Activated T-cell treated with anti-CD3 and anti-CD28 coated beads, Interleukin-2, amount 50 U/mL, for 24 hours (primary cell): ENCODE data around the gene PTPRG.

Experiments used
- DNase-seq: peaks from one replicate; pipeline ENCODE4 v3.0.0-alpha.2; 2020
- H3K27ac Mint-ChIP-seq: 2 replicates; pipeline ENCODE4 v1.8.0; 2020; ENCODE audit warnings: mild to moderate bottlenecking, mixed read lengths
- H3K27me3 Mint-ChIP-seq: 2 replicates; pipeline ENCODE4 v1.8.0; 2020; ENCODE audit warnings: mixed read lengths
- H3K36me3 Mint-ChIP-seq: 2 replicates; pipeline ENCODE4 v1.8.0; 2020; ENCODE audit warnings: low read depth, mixed read lengths
- H3K4me1 Mint-ChIP-seq: 2 replicates; pipeline ENCODE4 v1.8.0; 2020; ENCODE audit warnings: low read depth, mixed read lengths
- H3K4me3 Mint-ChIP-seq: 2 replicates; pipeline ENCODE4 v1.8.0; 2020; ENCODE audit warnings: mild to moderate bottlenecking, moderate library complexity, mixed read lengths
- H3K9me3 Mint-ChIP-seq: 2 replicates; pipeline ENCODE4 v1.8.0; 2020; ENCODE audit warnings: mixed read lengths

The PTPRG gene

DNA sequence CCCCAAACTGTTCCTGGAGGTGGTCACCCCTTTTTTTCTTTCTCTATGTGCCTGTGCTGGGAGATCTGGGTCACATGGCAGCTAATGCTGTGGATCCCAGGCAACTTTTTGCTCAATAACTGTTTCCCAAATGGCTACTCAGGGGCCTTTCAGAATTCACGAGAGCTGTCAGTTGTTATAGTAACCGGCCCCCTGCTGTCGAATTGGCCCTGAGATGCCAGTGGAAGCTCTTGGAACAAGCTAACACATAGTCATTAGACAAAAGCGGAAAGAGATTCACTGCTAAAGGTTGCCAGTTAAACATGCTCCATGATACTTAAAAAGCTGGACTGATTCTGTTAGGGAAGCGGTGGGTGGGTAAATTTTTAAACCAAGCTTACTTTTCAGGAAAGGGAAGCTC is 667.8 kb downstream of the PTPRG start:
- DNase-seq, result no peak
- Mint-ChIP-seq H3K27ac (no peak overlapping the region), H3K36me3 (no peaks in the 10 kb centered on the region), H3K9me3 (no peaks in the 10 kb centered on the region), H3K4me3 (no peak overlapping the region), H3K27me3 (peaks cover 15% of the 10 kb centered on the region), H3K4me1 (no peaks in the 10 kb centered on the region)

DNA sequence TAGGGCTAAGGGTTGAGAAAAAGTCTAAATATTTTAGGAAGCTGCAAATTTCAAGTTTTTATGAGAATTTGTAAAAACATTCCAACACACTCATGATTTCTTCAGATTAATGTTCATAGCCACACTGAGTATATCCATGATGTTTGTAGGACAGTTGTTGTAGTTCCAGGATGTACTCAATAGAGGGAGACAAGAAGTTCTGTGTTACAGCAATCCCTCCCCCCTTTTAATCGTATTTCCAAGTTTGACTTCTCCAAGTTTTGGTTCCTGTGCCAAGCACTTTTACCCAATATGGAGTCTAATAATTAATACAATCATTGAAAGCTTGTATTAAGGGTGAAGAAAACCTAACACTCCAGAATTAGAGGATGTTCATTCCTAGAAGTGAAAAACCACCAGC is 668.5 kb downstream of the PTPRG start:
- H3K27me3 Mint-ChIP-seq, result peaks cover 15% of the 10 kb centered on the region
- no peak overlapping the region for H3K4me3 Mint-ChIP-seq
- no peak overlapping the region for H3K27ac Mint-ChIP-seq
- no peaks in the 10 kb centered on the region for H3K9me3 Mint-ChIP-seq
- no peaks in the 10 kb centered on the region for H3K4me1 Mint-ChIP-seq
- no peaks in the 10 kb centered on the region for H3K36me3 Mint-ChIP-seq
- DNase-seq, result no peak

DNA sequence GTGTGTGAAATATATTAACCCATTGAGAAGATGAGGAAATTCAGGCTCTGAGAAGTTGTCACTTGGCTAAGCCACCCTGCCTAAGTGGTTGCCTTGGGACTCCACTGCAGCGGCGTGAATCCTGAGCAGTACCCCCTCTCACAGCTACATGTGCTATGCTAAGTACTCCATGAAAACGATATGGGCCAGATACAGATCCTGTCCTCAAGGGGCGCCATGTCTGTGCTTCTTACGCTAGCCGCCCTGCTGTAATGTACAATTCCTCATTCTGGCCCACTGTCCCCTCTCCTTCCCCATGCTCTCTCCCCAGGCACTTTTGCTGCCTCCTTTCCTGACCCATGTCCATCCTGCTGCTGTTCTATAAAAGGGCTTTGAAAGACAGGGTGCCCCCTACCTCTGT is 671.7 kb downstream of the PTPRG start:
- no peak overlapping the region for H3K27ac Mint-ChIP-seq
- no peak overlapping the region for H3K4me3 Mint-ChIP-seq
- H3K9me3 Mint-ChIP-seq, result no peaks in the 10 kb centered on the region
- H3K4me1 Mint-ChIP-seq, result no peaks in the 10 kb centered on the region
- DNase-seq, result no peak
- H3K36me3 Mint-ChIP-seq, result no peaks in the 10 kb centered on the region
- H3K27me3 Mint-ChIP-seq, result peaks cover 11% of the 10 kb centered on the region

DNA sequence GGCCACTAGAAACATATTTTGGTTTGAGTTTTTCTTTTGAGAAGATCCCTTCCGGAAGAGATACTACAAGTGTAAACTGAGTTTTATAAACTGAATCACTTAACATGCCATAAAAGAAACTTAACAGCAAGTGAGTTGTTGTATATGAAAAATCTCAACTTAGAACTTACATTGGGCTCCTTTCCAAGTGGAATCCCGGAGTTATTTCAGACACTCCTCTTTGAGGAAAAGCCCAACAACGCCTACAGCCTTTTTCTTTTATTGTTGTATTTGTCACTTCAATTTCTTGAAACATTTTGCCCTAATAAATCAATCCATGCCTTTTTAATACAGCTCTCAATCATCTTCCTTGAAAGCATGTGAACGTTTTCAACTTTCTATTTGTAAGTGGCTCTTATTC is 674.6 kb downstream of the PTPRG start:
- no peaks in the 10 kb centered on the region for H3K36me3 Mint-ChIP-seq

DNA sequence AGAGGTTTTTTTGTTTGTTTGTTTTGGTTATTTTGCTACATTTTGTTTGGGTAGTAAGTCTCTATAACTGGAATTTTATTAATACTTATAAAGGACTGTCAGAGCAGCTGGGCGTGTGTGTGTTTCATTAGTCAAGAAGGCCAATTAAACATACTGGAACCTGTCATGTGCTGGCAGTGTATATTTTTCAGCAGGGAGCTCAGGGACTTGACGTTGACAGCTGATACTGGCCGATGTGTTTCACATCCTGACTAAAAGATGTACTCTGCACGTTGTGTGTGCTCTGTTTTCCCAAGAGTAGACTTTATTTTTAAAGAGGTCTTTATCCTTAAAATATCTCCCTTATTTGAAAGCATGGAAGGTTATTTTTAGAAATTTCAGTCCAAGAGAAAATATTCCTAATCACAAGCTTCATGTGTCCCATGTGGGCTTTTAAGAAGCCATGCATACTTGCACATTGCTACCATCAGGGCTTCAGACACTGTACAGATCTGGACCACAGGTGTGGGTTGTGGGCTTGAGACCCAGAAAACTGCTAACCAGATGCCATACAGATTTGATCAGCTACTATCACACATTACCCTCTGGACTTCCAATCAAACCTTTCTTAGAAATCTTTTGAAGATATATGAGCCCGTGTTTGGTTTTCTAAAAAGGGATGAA is 676.0 kb downstream of the PTPRG start:
- Mint-ChIP-seq H3K4me1 (no peaks in the 10 kb centered on the region), H3K27ac (no peak overlapping the region), H3K36me3 (no peaks in the 10 kb centered on the region), H3K27me3 (peaks cover 12% of the 10 kb centered on the region), H3K9me3 (no peaks in the 10 kb centered on the region), H3K4me3 (no peak overlapping the region)
- no peak for DNase-seq

More for the DNA sequence above, 674.6 kb downstream of the PTPRG start:
- no peaks in the 10 kb centered on the region for H3K9me3 Mint-ChIP-seq
- no peaks in the 10 kb centered on the region for H3K4me1 Mint-ChIP-seq
- H3K27ac Mint-ChIP-seq, result no peak overlapping the region
- peaks cover 14% of the 10 kb centered on the region for H3K27me3 Mint-ChIP-seq
- H3K4me3 Mint-ChIP-seq, result no peak overlapping the region
- no peak for DNase-seq

DNA sequence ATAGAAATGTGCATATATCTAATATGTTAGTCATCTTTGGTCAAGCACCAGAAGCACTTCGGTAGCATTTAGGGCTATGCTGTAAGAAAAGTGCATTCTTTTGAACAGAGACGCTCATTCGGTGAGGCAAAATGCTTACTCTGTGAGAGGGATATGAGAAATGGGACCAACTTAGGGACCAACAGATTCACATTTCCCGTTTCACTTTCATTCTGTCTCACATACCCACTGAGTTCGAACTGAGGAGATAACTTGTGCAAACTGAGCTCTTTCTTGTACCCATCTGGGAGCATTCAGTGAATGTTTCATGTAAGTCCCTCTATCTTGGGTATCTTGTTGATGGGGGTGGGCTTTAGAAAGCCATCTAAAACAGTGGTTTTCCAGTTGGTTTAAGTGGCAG is 676.6 kb downstream of the PTPRG start:
- Mint-ChIP-seq H3K27ac (no peak overlapping the region), H3K36me3 (no peaks in the 10 kb centered on the region), H3K9me3 (no peaks in the 10 kb centered on the region), H3K4me1 (no peaks in the 10 kb centered on the region), H3K4me3 (no peak overlapping the region), H3K27me3 (peaks cover 13% of the 10 kb centered on the region)
- no peak for DNase-seq

DNA sequence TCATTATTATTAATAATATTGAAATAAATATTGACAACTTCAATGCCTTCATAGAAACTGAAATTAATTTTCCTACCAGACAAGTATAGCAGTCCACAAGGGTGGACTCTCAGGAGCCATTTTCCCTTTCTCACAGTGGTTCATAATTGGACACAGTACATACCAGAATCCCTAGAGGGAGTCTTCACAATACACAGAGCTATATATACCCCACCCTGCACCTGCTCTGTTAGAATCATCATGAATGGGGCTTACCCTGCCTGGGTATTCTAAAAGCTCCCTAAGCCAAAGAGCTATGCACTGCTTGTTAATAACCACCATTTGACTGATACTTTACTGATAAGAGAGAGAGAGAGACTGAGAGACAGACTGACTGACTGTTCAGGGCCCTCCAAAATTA is 677.1 kb downstream of the PTPRG start:
- peaks cover 13% of the 10 kb centered on the region for H3K27me3 Mint-ChIP-seq
- no peaks in the 10 kb centered on the region for H3K9me3 Mint-ChIP-seq
- H3K27ac Mint-ChIP-seq, result no peak overlapping the region
- DNase-seq, result no peak
- no peak overlapping the region for H3K4me3 Mint-ChIP-seq
- no peaks in the 10 kb centered on the region for H3K4me1 Mint-ChIP-seq
- H3K36me3 Mint-ChIP-seq, result no peaks in the 10 kb centered on the region

DNA sequence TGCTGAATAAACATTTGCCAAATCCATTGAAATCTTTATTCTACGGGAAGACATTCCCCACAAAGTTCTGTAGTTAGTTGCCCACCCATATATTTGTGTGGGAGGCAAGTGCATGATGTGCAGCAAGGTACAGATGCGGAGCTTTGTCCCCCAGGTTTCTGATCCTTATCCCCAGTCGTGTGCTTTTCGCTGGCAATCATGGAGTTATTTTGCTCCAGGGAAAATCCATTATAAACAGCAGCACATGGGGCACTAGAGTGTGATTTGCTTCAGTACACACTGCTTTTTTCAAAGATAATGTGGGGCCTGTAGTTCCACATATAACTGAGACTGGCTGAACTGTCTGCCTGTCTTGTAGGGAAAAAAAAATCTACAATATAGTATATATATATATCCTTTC is 679.9 kb downstream of the PTPRG start:
- DNase-seq, result no peak
- Mint-ChIP-seq H3K9me3 (no peaks in the 10 kb centered on the region), H3K4me3 (no peak overlapping the region), H3K27ac (no peak overlapping the region), H3K36me3 (no peaks in the 10 kb centered on the region), H3K27me3 (peaks cover 19% of the 10 kb centered on the region), H3K4me1 (no peaks in the 10 kb centered on the region)

DNA sequence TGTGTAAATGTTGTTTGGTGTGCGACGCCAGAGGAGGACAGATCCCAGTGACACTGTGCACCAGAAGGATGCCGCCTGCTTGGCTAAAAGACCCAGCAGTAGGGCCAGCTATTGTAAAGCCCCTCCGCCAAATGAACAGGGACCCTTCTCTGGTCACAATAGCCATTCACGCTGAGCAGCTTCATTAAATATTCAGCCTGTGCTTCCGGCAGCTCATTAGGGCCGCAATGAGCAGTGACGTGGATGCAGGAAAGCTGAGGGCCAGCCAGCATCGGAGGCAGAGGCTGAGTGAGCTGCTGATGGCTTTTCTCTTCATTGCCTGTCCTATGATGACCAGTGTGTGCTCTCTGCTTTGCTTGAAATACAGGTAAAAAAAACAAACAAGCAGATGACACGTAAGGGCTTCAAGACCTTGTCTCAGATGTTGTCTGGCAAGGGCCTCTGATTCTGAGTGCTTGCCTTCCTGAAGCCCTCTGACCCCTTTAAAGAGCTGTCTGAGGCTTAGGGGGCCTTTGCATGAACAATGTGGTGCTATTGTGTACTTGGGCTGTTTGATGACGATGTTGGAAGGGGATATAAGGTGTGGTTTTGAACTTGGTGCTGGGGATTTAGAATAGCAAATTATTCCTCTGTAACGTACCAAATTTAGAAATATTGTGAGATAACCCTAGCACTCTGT is 681.6 kb downstream of the PTPRG start:
- no peaks in the 10 kb centered on the region for H3K9me3 Mint-ChIP-seq
- DNase-seq, result no peak
- no peaks in the 10 kb centered on the region for H3K4me1 Mint-ChIP-seq
- H3K36me3 Mint-ChIP-seq, result no peaks in the 10 kb centered on the region
- H3K27ac Mint-ChIP-seq, result no peak overlapping the region
- peaks cover 23% of the 10 kb centered on the region for H3K27me3 Mint-ChIP-seq
- no peak overlapping the region for H3K4me3 Mint-ChIP-seq

DNA sequence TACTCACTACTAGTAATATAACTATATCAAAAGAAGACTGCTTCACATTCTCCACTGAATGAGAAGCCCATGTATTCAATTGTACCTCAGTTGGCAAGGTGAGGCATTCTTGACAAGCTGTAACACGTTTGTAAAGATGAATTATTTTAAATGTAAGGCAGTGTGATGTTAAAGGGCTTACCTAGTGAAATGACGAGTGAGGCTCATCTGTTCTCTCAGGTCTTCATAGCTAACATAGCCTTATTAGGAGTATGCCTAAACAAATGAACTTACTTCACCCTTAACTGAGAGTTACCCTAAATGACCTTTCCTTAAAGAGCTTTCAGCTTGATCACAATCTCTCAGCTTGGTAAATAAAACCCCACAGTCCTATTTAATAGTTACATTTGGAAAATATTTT is 684.7 kb downstream of the PTPRG start:
- Mint-ChIP-seq H3K9me3 (no peaks in the 10 kb centered on the region), H3K27me3 (peaks cover 19% of the 10 kb centered on the region)
- DNase-seq, result no peak

DNA sequence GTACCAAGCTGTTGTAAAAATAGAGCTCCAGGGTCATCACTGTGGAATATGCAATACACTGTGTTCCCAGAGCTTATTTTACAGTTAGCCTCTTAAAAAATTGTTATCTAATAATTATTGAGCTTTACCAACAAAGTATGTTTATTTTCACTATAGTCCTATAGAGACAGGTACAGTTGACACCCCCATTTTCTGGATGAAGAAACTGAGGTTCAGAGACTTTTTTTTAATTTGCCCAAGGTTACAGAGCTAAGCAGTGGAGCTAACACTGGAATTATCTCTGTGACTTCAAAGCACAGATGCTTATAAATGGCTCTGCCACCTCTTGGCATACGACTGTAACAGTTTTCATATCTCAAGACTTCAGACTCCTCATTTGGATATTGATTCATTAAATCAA is 685.6 kb downstream of the PTPRG start:
- no peak for DNase-seq
- Mint-ChIP-seq H3K27ac (no peak overlapping the region), H3K4me1 (no peaks in the 10 kb centered on the region), H3K36me3 (no peaks in the 10 kb centered on the region), H3K9me3 (no peaks in the 10 kb centered on the region), H3K4me3 (no peak overlapping the region), H3K27me3 (peaks cover 21% of the 10 kb centered on the region)

More for the DNA sequence above, 684.7 kb downstream of the PTPRG start:
- Mint-ChIP-seq H3K4me3 (no peak overlapping the region), H3K36me3 (no peaks in the 10 kb centered on the region), H3K27ac (no peak overlapping the region), H3K4me1 (no peaks in the 10 kb centered on the region)

DNA sequence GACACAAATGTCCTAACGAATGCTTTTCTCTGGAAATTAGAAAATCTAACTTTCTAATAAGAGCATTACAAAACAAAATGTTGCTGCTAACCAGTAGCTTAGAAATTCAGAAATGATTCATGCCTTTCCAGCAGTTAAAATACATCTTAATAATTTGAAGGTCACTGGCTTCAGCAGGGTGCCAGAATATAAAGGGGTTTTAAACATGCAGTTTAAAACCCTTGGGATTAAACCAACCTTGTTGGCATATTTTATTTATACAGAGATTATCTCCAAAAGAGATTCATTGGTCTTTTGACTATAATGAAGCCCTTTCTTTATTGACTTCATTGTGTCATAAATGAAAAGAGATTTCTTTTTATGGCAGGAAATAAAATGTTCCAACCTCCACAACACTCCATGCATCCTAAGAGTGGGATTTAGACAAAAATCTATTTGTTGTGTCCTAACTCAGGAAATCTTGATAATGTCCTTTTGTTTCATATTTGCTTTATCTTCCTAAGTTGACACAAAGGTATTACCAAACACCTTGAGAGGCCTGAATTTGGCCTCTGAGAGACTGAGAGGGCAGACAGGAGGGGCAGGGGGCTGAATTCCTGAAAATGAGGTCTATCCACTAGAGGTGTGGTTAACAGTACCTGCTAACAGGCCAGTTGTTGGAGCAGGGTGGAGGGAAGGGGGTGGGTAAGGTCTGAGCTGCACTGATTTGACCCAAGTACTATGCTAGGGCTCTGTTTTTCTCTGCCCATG is 687.5 kb downstream of the PTPRG start:
- H3K36me3 Mint-ChIP-seq, result no peaks in the 10 kb centered on the region
- no peak overlapping the region for H3K4me3 Mint-ChIP-seq
- H3K9me3 Mint-ChIP-seq, result no peaks in the 10 kb centered on the region
- no peak overlapping the region for H3K27ac Mint-ChIP-seq
- peaks cover 21% of the 10 kb centered on the region for H3K27me3 Mint-ChIP-seq
- H3K4me1 Mint-ChIP-seq, result no peaks in the 10 kb centered on the region
- no peak for DNase-seq

DNA sequence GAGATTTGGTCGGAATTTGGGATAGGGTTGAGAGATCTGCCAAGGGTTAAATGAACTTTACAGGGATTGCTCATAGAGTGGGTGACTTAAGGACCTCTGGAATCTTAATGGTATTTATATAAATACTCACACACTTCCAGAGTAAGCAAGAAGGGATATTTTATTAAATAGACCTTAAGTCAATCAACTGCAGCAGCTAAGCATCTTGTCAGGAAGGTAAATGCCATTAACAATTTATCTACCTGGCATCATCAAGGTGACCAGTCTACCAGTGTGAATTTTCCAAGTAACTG is 688.1 kb downstream of the PTPRG start:
- Mint-ChIP-seq H3K4me1 (no peaks in the 10 kb centered on the region), H3K27me3 (peaks cover 21% of the 10 kb centered on the region), H3K4me3 (no peak overlapping the region), H3K27ac (no peak overlapping the region), H3K36me3 (no peaks in the 10 kb centered on the region), H3K9me3 (no peaks in the 10 kb centered on the region)
- no peak for DNase-seq

DNA sequence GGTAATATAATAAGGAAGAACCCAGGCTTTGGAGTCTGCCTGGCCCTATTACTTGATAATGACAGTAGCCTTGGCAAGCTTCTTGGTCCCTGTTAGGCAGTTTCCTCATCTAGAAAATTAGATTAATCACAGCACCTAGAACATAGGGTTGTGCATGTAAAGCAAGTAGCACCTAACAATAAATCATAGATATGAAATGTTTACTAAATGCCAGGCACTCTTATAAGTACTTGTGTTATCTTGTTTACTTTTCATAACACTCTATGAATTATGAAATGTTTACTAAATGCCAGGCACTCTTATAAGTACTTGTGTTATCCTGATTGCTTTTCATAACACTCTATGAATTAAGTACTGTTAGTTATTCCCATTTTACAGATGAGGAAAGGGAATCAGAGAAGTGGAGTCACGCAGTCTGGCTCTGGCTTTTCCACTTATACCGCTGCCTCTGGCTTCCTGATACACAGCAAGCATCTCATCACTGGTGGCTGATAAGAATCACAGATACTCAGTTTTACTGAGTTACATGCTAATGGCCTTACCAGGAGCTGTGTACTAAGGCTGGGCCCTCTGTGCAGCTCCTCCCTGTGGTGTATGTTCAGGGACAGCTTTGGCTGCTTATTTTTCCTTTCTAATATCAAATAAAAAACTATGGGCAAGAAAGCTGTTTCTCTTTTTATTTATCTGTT is 688.6 kb downstream of the PTPRG start:
- Mint-ChIP-seq H3K27ac (no peak overlapping the region), H3K4me3 (no peak overlapping the region), H3K36me3 (no peaks in the 10 kb centered on the region), H3K4me1 (no peaks in the 10 kb centered on the region), H3K9me3 (no peaks in the 10 kb centered on the region), H3K27me3 (peaks cover 21% of the 10 kb centered on the region)
- DNase-seq, result no peak
